Panc1 (cell line): Measurements from ENCODE around the gene CYB561D1. TPM values are rescaled to one million over a fixed set of nuclear protein-coding genes. Genes with fewer than 3 reads are reported as not detected.

Experiments used
- ATAC-seq: fragments of 200-7000 bp; cut with Tn5 transposase; 2 replicates; pipeline ENCODE4 v1.9.1; 2020; ENCODE audit warnings: mild to moderate bottlenecking, moderate library complexity
- BruUV-seq: library from RNA; stranded (reverse); fragments of 400-500 nt; replicated peaks from 2 replicates; lab custom pipeline; 2021; lab: Mats Ljungman, UMichigan
- CTCF ChIA-PET: fragments of 300-600 bp; sonication (Branson Sonifier 250); formaldehyde crosslinking; loops from one replicate; lab custom pipeline; 2022; ENCODE audit warnings: antibody characterized with exemption; lab: Charles Lee
- POLR2A ChIA-PET: fragments of 300-600 bp; sonication (Branson Sonifier 250); formaldehyde crosslinking; loops from one replicate; lab custom pipeline; 2022; ENCODE audit warnings: antibody characterized with exemption; lab: Charles Lee
- DNase-seq: peaks from one replicate; pipeline ENCODE4 v3.0.0-alpha.2; 2010; ENCODE audit warnings: low read depth, low spot score
- H3K27ac ChIP-seq: 2 replicates; pipeline ENCODE4 v1.5.1; 2011; ENCODE audit warnings: mild to moderate bottlenecking, low read length, inconsistent platforms
- H3K27me3 ChIP-seq: fragments of 200-500 bp; sonication (Bioruptor generic); 2 replicates; pipeline ENCODE4 v1.6.0; 2014; ENCODE audit warnings: low read length, inconsistent platforms; ENCODE audit not compliant: control insufficient read depth, insufficient read depth
- H3K36me3 ChIP-seq: fragments of 200-500 bp; sonication (Bioruptor generic); 2 replicates; pipeline ENCODE4 v1.5.1; 2014; ENCODE audit warnings: inconsistent platforms, mild to moderate bottlenecking, low read length, moderate library complexity; ENCODE audit not compliant: control insufficient read depth, insufficient read depth
- H3K4me1 ChIP-seq: 2 replicates; pipeline ENCODE4 v1.5.1; 2011; ENCODE audit warnings: inconsistent platforms, mild to moderate bottlenecking, low read length, moderate library complexity; ENCODE audit not compliant: control insufficient read depth, insufficient read depth
- H3K4me3 ChIP-seq, 2 experiments: 2 replicates each; pipeline ENCODE4 v1.5.1; 2011 to 2012; ENCODE audit warnings: low read depth in 2 of 2, low read length in 2 of 2, mild to moderate bottlenecking in 2 of 2, inconsistent platforms in 1 of 2, moderate library complexity in 1 of 2
- H3K9me3 ChIP-seq: fragments of 200-500 bp; sonication (Bioruptor generic); 2 replicates; pipeline ENCODE4 v1.5.1; 2014; ENCODE audit warnings: low read depth, mild to moderate bottlenecking, inconsistent platforms, low read length, moderate library complexity; ENCODE audit not compliant: control insufficient read depth, insufficient read depth
- CTCF ChIP-seq: fragments of 450-650 bp; IDR thresholded peaks from 2 replicates; pipeline ENCODE4 v1.5.1; 2017; ENCODE audit warnings: mild to moderate bottlenecking
- POLR2AphosphoS5 ChIP-seq: IDR thresholded peaks from 2 replicates; pipeline ENCODE4 v1.6.1; 2012; ENCODE audit warnings: mild to moderate bottlenecking, low read depth, low read length, moderate library complexity
- SIN3A ChIP-seq: IDR thresholded peaks from 2 replicates; pipeline ENCODE4 v1.6.1; 2012; ENCODE audit warnings: low read depth, mild to moderate bottlenecking, low read length, moderate library complexity, borderline replicate concordance; ENCODE audit not compliant: insufficient read depth
- TCF7L2 ChIP-seq: IDR thresholded peaks from 2 replicates; pipeline ENCODE4 v1.6.1; 2011; ENCODE audit warnings: mild to moderate bottlenecking, low read depth, low read length, inconsistent platforms
- in situ Hi-C: cut with HindIII; loops from 2 replicates; pipeline ENCODE4 v1.10.0; 2016; ENCODE audit warnings: low sequenced_read_pairs, low pct_unique_long_range_greater_than_20kb
- intact Hi-C: fragments of 100-400 bp; cut with micrococcal nuclease; formaldehyde crosslinking; loops from one replicate; pipeline ENCODE4 v1.10.0; 2022; ENCODE audit not compliant: unreplicated experiment
- total RNA-seq: library from RNA; stranded (reverse); gene quantifications from one replicate; pipeline ENCODE4 v1.2.1, GENCODE V29; 2021; ENCODE audit not compliant: unreplicated experiment
- TF ChIP-seq, protein P1 (sequence below), 2 experiments: IDR thresholded peaks; 2 replicates each; pipeline ENCODE4 v1.6.1; 2011 to 2012; ENCODE audit warnings: low read depth in 2 of 2, control low read depth in 1 of 2, low read length in 1 of 2, mild to moderate bottlenecking in 1 of 2, moderate library complexity in 1 of 2; ENCODE audit not compliant: insufficient read depth in 1 of 2

Gene CYB561D1
- total RNA-seq, 1 experiment from 2014 or later: 4.5 TPM

GRCh38 chr1:109531380-109531779 is 37.5 kb downstream of the CYB561D1 start:
- POLR2A ChIA-PET: no interaction called here

GRCh38 chr1:109531826-109532364 is 38.0 kb downstream of the CYB561D1 start:
- no peak for ATAC-seq
- TF ChIP-seq SIN3A (no peak), CTCF (no peak), POLR2AphosphoS5 (no peak), TCF7L2 (no peak)
- no peak overlapping the region for H3K27ac ChIP-seq
- DNase-seq: no peak
- H3K9me3 ChIP-seq: no peaks in the 10 kb centered on the region
- ChIA-PET POLR2A (no interaction called here), CTCF (interaction anchor here (0.6 to 2.9 kb wide), 9 partner anchors 12 to 575 kb away, joined by 3 to 23 read pairs (median 5); partner anchors contain the start of gene CYB561D1)
- BruUV-seq: no TSS peak
- 0 out of 2 replicates have a peak, but pooled peaks cover 3% of the 10 kb centered on the region for H3K4me1 ChIP-seq
- intact Hi-C loops: loop anchor here (2.0 to 10.0 kb wide), 2 partner anchors 39 to 97 kb away; no protein-coding TSS in a partner anchor
- in situ Hi-C loops: no loop called here
- H3K27me3 ChIP-seq: no peaks in the 10 kb centered on the region
- no peaks in the 10 kb centered on the region for H3K36me3 ChIP-seq
- no peak overlapping the region; a peak in 1 of 4 replicates for H3K4me3 ChIP-seq

More at GRCh38 chr1:109531380-109531779, 37.5 kb downstream of the CYB561D1 start:
- Histone ChIP-seq H3K4me3 (no peak overlapping the region), H3K27ac (no peak overlapping the region), H3K9me3 (no peaks in the 10 kb centered on the region), H3K36me3 (no peaks in the 10 kb centered on the region), H3K27me3 (no peaks in the 10 kb centered on the region), H3K4me1 (0 out of 2 replicates have a peak, but pooled peaks cover 3% of the 10 kb centered on the region)
- in situ Hi-C loops: no loop called here
- DNase-seq: no peak
- TF ChIP-seq CTCF (no peak), TCF7L2 (no peak), POLR2AphosphoS5 (no peak), SIN3A (no peak)
- TF ChIP-seq, protein P1, sequence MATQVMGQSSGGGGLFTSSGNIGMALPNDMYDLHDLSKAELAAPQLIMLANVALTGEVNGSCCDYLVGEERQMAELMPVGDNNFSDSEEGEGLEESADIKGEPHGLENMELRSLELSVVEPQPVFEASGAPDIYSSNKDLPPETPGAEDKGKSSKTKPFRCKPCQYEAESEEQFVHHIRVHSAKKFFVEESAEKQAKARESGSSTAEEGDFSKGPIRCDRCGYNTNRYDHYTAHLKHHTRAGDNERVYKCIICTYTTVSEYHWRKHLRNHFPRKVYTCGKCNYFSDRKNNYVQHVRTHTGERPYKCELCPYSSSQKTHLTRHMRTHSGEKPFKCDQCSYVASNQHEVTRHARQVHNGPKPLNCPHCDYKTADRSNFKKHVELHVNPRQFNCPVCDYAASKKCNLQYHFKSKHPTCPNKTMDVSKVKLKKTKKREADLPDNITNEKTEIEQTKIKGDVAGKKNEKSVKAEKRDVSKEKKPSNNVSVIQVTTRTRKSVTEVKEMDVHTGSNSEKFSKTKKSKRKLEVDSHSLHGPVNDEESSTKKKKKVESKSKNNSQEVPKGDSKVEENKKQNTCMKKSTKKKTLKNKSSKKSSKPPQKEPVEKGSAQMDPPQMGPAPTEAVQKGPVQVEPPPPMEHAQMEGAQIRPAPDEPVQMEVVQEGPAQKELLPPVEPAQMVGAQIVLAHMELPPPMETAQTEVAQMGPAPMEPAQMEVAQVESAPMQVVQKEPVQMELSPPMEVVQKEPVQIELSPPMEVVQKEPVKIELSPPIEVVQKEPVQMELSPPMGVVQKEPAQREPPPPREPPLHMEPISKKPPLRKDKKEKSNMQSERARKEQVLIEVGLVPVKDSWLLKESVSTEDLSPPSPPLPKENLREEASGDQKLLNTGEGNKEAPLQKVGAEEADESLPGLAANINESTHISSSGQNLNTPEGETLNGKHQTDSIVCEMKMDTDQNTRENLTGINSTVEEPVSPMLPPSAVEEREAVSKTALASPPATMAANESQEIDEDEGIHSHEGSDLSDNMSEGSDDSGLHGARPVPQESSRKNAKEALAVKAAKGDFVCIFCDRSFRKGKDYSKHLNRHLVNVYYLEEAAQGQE (IDR thresholded peaks at IDR 0.05; ENCODE audit: insufficient read depth in 1 of 2, low read depth in 2 of 2, low read length in 1 of 2): no peak
- CTCF ChIA-PET: interaction anchor here (0.8 to 2.9 kb wide), 5 partner anchors 13 to 40 kb away, joined by 3 to 23 read pairs (median 15); partner anchors contain the start of gene CYB561D1
- intact Hi-C loops: loop anchor here (10.0 kb wide), 1 partner anchor 97 kb away; no protein-coding TSS in a partner anchor
- ATAC-seq: no peak
- BruUV-seq: no TSS peak
